K562 treated with DMSO at 1 percent for 48 hours (cell line): ENCODE results near the gene SHOC1. TPM values are rescaled to one million over a fixed set of nuclear protein-coding genes. Genes with fewer than 3 reads are reported as not detected.

ENCODE experiments used
- total RNA-seq: library from RNA; unstranded; fragments of 300-600 nt; gene quantifications from 2 replicates; pipeline ENCODE4 v1.2.3, GENCODE V29; 2022; ENCODE audit warnings: low replicate concordance; ENCODE audit errors: extremely low read depth

Gene SHOC1
- not detected in 2 replicates for total RNA-seq

GRCh38 chr9:111794835-111795556 is at the start of gene SHOC1:
SHOC1 (minus strand) TSS chr9:111794937; CDS start chr9:111791418, 3,519 bp downstream.

Other genes with a start within 250 kb of the SHOC1 start
- not detected in 2 replicates for gene PTGR1, start 195.3 kb downstream of the SHOC1 start, total RNA-seq
- not detected in 2 replicates for gene DNAJC25, start 163.6 kb downstream of the SHOC1 start, total RNA-seq
- not detected in 2 replicates for gene GNG10, start 133.3 kb downstream of the SHOC1 start, total RNA-seq
- not detected in 2 replicates for gene UGCG, start 101.9 kb upstream of the SHOC1 start, total RNA-seq